ENCODE measurements around the gene LEO1.

Gene LEO1

DNA sequence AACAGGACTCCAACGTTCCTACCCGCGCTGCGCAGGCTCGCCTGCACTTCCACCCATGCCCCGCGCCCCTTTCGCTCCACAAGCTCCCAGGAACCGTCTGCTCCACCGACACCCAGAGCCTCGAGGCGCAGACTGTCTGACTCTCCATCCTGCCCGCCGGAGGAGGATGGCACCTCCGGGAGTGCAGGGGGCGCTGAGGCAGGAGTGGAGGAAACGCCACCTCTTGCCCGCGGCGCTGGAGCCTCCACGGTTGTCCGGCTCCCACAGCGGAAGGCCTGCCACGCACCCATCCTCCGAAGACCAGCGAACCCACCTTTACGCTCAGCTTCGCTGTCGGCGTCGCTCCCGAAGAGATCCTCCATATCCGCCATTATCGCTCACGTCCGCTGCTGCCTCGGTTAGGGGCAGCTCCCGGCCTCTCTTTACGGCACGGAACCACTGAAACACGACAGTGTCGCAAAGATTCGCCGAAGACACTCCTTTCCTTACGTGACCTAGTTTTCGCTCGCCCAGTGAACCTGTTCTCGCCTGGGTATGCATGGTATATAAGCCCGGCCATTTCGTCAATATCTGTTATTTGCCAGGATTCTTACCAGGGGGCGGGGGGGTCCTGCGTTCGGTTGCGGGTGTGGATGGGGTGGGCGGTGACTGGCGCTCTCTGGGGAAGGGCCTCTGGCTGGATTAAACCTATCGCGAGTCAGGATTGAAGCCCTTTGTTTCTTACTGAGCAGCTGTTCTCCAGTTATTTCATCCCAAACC is at the start of gene LEO1:
Gene LEO1, minus strand, starts transcription at position 404 of the 759 bp plus-strand sequence. Its CDS starts 33 bp downstream, at position 371.
- peak; percentile 82 for DNase-seq

DNA sequence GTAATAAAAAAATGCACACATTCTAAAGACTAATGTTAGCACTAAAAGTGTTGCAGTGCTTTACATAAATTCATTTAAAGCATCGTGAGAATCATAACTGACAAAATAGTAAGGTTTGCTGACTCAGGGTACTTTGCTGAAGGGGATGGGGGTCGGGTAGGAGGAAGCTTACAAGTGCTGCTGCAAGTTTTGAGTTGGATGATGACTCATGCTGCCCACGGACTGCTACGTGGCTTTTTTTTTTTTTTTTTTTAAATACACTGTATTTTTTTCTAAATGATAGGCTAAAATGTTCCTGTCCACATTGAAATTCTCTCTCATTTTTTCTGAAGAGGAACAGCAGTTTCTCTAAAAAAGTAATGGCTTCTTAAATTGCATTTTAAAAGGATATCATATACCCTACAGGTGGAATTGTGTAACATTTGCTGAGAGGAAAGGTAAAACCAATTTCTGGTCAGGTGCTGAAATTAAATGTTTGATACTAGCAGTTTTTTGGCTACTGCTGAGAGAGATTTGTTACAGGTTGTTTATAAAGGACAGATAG is 49.6 kb upstream of the LEO1 start:
- no peak for DNase-seq

DNA sequence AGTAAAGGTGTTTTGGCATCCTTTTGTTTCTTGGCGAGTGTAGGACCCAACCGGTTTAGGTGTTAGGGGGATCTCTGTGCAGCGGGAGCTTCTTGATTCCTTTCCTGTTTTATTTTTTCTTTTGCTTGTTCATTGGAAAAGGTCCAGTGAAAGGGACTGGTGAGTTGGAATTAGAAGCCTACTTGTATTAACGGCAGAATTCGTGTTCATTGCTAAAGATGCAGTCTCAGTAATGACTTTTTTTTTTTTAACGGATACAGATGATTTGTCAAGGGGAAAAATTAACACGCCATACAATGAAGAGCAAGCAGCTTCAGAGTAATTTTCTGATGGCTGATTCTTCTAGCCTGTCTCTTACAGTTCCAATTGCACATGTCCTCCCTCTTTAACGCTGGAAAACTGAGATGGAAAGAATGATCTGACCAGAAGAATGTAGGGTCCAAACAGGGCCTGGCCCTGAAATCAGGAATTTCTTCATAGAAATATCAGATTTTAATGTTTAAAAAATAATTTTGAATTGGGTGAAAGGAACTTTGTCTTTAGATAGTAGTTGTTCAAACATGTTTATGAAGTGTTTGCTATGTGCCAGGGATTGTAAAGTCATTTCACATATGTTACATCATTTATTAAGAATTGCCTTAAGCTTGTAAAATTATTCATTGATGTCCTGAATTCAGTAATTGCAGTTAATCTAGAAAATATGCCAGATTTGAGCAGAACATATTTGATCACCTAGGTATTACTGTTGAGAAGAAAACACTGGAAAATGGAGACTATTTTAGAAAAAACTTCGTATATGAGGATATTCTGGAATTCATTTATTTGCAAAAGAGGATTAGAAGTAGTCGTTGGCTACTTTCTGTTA is 48.9 kb upstream of the LEO1 start:
- peak; percentile 33 for DNase-seq

GRCh38 chr15:52019394-52020220 is 48.0 kb upstream of the LEO1 start:
- peak; percentile 35 for DNase-seq

- peak; percentile 35 for DNase-seq
Measured at GRCh38 chr15:52018693-52019393, 47.3 kb upstream of the LEO1 start, which contains the start of gene MAPK6. Gene MAPK6, plus strand, starts transcription at chr15:52019219. Its CDS starts 27,242 bp downstream, at chr15:52046461.

DNA sequence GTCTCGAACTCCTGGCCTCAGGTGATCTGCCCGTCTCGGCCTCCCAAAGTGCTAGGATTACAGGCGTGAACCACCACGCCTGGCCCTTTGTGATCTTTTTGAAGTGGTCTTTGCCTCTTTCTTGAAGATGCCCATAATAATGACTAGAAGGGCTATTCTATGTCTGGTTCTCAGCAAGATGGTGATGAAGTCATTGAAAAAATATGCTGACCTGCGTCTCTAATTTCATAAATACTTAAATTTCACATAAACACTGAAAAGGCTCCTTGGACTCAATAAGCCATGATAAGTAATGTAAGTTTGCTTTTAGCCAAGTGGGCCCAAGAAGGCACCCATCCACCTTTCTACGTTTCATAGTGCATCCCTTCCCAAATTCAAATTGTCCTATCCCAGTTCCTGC is 46.7 kb upstream of the LEO1 start:
- DNase-seq: no peak

- no peak for DNase-seq
Measured at GRCh38 chr15:52016316-52016715, 44.7 kb upstream of the LEO1 start.

DNA sequence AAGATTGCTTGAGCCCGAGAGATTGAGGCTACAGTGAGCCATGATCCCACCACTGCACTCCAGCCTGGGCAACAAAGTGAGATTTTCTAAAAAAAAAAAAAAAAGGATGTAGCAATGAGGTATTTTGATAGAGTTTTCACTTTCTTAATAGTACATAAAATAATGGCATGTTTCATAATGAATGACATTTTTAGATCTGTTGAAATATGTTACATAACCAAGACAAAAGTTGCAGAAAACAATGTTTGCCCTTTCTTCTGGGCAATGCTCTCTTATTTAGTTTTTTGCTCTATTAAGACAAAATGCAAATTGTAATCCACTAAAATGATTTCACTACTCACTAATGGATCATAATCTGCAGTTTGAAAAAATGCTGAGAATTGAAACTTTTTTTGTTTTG is 43.0 kb upstream of the LEO1 start:
- no peak for DNase-seq

DNA sequence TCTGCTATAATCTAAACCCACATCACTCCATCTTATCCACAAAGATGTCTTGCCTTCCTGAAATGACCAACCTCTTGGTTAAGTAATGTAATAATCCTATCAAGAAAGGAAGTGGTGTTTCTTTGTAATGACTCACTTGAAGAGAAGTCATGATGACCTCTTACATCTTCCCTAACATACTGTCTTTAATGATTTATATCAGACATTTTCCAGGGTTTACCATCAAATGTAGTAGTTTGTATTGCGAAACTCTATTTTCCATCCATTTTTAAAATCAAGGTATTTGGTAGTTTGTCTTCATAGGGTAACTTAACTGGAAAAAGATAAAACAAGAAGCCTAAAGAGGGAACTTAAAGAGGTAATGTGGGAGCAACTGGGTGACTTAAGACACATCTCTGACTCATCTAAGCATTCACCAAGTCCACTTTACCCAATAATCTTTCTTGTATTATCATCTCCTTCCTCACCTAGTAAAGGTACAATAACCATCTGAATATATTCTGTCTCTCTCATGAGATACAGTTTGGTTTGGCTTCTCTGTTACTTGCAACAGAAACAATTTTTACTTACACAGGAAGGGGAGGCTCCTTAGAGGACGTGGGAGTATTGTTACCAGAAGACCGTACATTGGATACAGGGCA is 41.7 kb upstream of the LEO1 start:
- DNase-seq: no peak

DNA sequence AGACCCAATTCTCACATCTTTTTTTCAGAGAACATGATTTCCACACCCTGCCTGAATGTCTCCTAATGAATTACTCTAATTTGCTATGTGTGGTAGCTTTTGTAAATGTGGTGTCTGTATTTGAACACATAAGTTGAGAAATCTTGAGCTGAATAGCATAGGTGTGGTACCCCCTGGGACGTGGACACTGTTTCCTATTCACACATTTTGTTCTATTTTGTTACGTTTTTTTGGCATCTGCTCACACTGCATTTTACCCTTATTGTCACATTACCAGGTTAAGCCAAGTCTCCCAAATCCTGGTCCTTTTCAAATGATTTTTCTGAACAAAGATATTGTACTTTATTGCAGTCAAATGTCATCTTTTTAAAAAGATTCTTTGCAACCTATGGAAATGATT is 40.6 kb upstream of the LEO1 start:
- no peak for DNase-seq

DNA sequence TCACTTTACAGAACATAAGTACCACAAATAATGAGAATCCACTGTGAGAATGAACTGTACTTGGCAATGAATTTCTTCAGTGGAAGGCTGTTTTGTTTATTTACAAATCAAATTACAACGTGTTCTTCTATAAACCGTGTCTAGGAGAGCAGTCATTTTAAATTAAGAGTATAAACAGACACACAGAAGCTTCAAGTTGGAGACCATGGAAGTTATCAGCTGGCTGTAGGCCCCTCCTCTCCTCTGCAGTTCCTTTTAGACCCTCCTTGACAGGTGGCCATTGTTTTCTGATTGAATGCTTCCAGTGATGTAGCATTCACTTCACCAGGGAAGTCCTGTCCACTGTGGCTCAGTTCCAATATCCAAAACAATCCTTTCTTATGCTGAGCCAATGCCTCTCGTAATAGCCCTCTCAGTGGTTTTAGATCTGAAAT is 40.1 kb upstream of the LEO1 start:
- DNase-seq: peak; percentile 64

GRCh38 chr15:52010633-52011595 is 39.3 kb upstream of the LEO1 start:
- DNase-seq: no peak

- DNase-seq: peak; percentile 72
Measured at GRCh38 chr15:52008698-52009434, 37.3 kb upstream of the LEO1 start.

GRCh38 chr15:52008359-52008697 is 36.8 kb upstream of the LEO1 start:
- no peak for DNase-seq

GRCh38 chr15:52006702-52007340 is 35.2 kb upstream of the LEO1 start:
- no peak for DNase-seq

DNA sequence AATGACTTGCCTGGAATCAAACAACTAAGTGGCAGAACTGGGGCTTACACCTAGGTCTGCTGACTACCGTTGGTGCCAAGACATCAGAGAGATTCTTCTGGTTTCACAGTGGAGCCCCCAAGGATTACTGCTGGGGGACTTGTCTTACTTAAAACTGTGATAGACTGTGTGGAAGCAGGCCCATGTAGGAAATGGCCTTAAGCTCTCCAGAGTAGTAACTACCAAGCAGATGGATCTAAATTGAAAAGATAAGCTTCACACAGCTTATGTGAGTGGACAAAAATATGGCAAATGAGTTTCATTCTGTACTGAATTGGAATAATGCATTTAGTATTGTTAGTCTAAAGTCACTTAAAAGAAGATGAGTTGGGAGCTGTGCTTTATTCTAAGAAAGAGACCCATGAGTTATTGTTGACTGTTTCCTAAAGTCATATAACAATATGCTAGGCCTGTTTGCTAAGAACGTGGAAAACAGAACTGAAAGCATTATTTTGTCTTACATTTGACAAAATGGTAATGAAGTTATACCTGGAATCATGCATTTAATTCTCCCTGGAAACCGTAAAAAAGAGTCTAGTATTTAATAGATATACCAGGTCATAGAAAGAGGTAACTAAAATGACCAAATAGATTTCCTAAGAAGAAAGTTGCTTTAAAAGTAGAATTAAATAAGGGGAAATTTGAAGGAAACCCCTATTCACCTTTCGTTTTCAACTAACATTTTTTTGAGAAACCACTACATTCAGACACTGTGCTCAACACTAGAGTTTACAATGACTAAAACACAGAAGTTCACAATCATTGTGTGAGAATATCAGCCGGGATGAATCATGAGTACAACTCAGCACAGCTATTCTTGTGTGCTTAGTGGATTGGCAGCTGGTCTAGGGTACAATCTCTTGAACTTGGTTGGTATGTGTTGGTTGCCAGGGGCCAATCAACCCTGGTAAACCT is 34.4 kb upstream of the LEO1 start:
- no peak for DNase-seq

- DNase-seq: no peak
Measured at GRCh38 chr15:52004806-52005205, 33.2 kb upstream of the LEO1 start.

DNA sequence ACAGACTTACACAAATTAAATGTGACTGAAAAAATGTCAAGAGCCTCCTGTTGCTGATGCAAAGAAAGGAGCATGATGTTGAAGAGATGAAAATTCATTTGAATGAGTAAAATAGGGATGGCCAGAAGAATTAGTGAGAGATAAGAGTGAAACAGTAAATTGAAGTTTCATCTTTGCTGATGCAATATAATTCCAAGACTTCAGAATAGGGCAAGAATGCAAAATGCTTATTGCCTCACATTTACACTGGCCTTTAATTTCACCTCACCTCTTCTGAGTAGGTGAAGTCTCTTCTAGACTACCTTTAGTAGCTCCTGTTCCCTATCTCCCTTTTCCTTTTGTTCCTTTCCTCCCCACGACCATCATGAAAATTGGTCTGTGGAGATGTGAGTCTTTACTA is 32.1 kb upstream of the LEO1 start:
- no peak for DNase-seq
